ENCODE data around the gene PER3.

The PER3 gene

GRCh38 chr1:7861452-7861851 lies 77.4 kb downstream of the PER3 start:
- DNase-seq (ENCODE audit: low read depth, low spot score), result no peak
- Histone ChIP-seq H3K27me3 (ENCODE audit: insufficient read depth, insufficient read length) (no peaks in the 10 kb centered on the region), H3K4me1 (ENCODE audit: insufficient read depth, insufficient read length) (no peaks in the 10 kb centered on the region), H3K4me3 (ENCODE audit: insufficient read length, low read depth) (no peak overlapping the region), H3K9me3 (ENCODE audit: insufficient read depth, low read length) (no peaks in the 10 kb centered on the region), H3K9ac (ENCODE audit: insufficient read length, low read depth) (no peak overlapping the region), H3K36me3 (ENCODE audit: insufficient read depth, insufficient read length, low read length) (no peaks in the 10 kb centered on the region)
- no peak for TF ChIP-seq SUZ12 (IDR thresholded peaks at IDR 0.05; ENCODE audit: extremely low read depth, insufficient read depth, insufficient read length)
- TF ChIP-seq YY1 (IDR thresholded peaks at IDR 0.05; ENCODE audit: insufficient read depth, insufficient read length), result no peak
- TF ChIP-seq ZNF274 (IDR thresholded peaks at IDR 0.05; ENCODE audit: low read depth, low read length), result no peak

GRCh38 chr1:7862211-7863060 lies 78.3 kb downstream of the PER3 start:
- H3K4me3 ChIP-seq (ENCODE audit: insufficient read length, low read depth), result no peak overlapping the region
- H3K9ac ChIP-seq (ENCODE audit: insufficient read length, low read depth), result no peak overlapping the region
- no peaks in the 10 kb centered on the region for H3K9me3 ChIP-seq (ENCODE audit: insufficient read depth, low read length)
- no peaks in the 10 kb centered on the region for H3K36me3 ChIP-seq (ENCODE audit: insufficient read depth, insufficient read length, low read length)
- H3K27me3 ChIP-seq (ENCODE audit: insufficient read depth, insufficient read length), result no peaks in the 10 kb centered on the region
- DNase-seq (ENCODE audit: low read depth, low spot score), result no peak
- no peaks in the 10 kb centered on the region for H3K4me1 ChIP-seq (ENCODE audit: insufficient read depth, insufficient read length)
- no peak for TF ChIP-seq ZNF274 (IDR thresholded peaks at IDR 0.05; ENCODE audit: low read depth, low read length)
- no peak for TF ChIP-seq SUZ12 (IDR thresholded peaks at IDR 0.05; ENCODE audit: extremely low read depth, insufficient read depth, insufficient read length)
- TF ChIP-seq YY1 (IDR thresholded peaks at IDR 0.05; ENCODE audit: insufficient read depth, insufficient read length), result no peak

- Histone ChIP-seq H3K4me1 (ENCODE audit: insufficient read depth, insufficient read length) (no peaks in the 10 kb centered on the region), H3K9me3 (ENCODE audit: insufficient read depth, low read length) (no peaks in the 10 kb centered on the region)
These were observed 79.8 kb downstream of the PER3 start for GRCh38 chr1:7863756-7864328.

GRCh38 chr1:7865978-7866377 lies 81.9 kb downstream of the PER3 start:
- no peak for DNase-seq (ENCODE audit: low read depth, low spot score)
- H3K36me3 ChIP-seq (ENCODE audit: insufficient read depth, insufficient read length, low read length), result no peaks in the 10 kb centered on the region
- no peak overlapping the region for H3K4me3 ChIP-seq (ENCODE audit: insufficient read length, low read depth)
- H3K4me1 ChIP-seq (ENCODE audit: insufficient read depth, insufficient read length), result no peaks in the 10 kb centered on the region
- TF ChIP-seq YY1 (IDR thresholded peaks at IDR 0.05; ENCODE audit: insufficient read depth, insufficient read length), result no peak
- no peak for TF ChIP-seq SUZ12 (IDR thresholded peaks at IDR 0.05; ENCODE audit: extremely low read depth, insufficient read depth, insufficient read length)
- TF ChIP-seq ZNF274 (IDR thresholded peaks at IDR 0.05; ENCODE audit: low read depth, low read length), result no peak
- H3K9me3 ChIP-seq (ENCODE audit: insufficient read depth, low read length), result no peaks in the 10 kb centered on the region
- H3K9ac ChIP-seq (ENCODE audit: insufficient read length, low read depth), result no peak overlapping the region
- H3K27me3 ChIP-seq (ENCODE audit: insufficient read depth, insufficient read length), result no peaks in the 10 kb centered on the region

More at GRCh38 chr1:7863756-7864328, 79.8 kb downstream of the PER3 start:
- DNase-seq (ENCODE audit: low read depth, low spot score), result no peak
- Histone ChIP-seq H3K9ac (ENCODE audit: insufficient read length, low read depth) (no peak overlapping the region), H3K36me3 (ENCODE audit: insufficient read depth, insufficient read length, low read length) (no peaks in the 10 kb centered on the region), H3K27me3 (ENCODE audit: insufficient read depth, insufficient read length) (no peaks in the 10 kb centered on the region), H3K4me3 (ENCODE audit: insufficient read length, low read depth) (no peak overlapping the region)
- no peak for TF ChIP-seq YY1 (IDR thresholded peaks at IDR 0.05; ENCODE audit: insufficient read depth, insufficient read length)
- no peak for TF ChIP-seq SUZ12 (IDR thresholded peaks at IDR 0.05; ENCODE audit: extremely low read depth, insufficient read depth, insufficient read length)
- no peak for TF ChIP-seq ZNF274 (IDR thresholded peaks at IDR 0.05; ENCODE audit: low read depth, low read length)

- Histone ChIP-seq H3K27me3 (ENCODE audit: insufficient read depth, insufficient read length) (no peaks in the 10 kb centered on the region), H3K4me3 (ENCODE audit: insufficient read length, low read depth) (no peak overlapping the region), H3K9ac (ENCODE audit: insufficient read length, low read depth) (no peak overlapping the region), H3K4me1 (ENCODE audit: insufficient read depth, insufficient read length) (no peaks in the 10 kb centered on the region), H3K9me3 (ENCODE audit: insufficient read depth, low read length) (no peaks in the 10 kb centered on the region), H3K36me3 (ENCODE audit: insufficient read depth, insufficient read length, low read length) (no peaks in the 10 kb centered on the region)
- TF ChIP-seq YY1 (IDR thresholded peaks at IDR 0.05; ENCODE audit: insufficient read depth, insufficient read length), result no peak
- TF ChIP-seq ZNF274 (IDR thresholded peaks at IDR 0.05; ENCODE audit: low read depth, low read length), result no peak
- TF ChIP-seq SUZ12 (IDR thresholded peaks at IDR 0.05; ENCODE audit: extremely low read depth, insufficient read depth, insufficient read length), result no peak
- DNase-seq (ENCODE audit: low read depth, low spot score), result no peak
These were observed 84.1 kb downstream of the PER3 start for GRCh38 chr1:7868070-7868780.

GRCh38 chr1:7869136-7869920 lies 85.2 kb downstream of the PER3 start:
- H3K4me1 ChIP-seq (ENCODE audit: insufficient read depth, insufficient read length), result no peaks in the 10 kb centered on the region
- no peaks in the 10 kb centered on the region for H3K36me3 ChIP-seq (ENCODE audit: insufficient read depth, insufficient read length, low read length)
- no peaks in the 10 kb centered on the region for H3K27me3 ChIP-seq (ENCODE audit: insufficient read depth, insufficient read length)
- H3K9ac ChIP-seq (ENCODE audit: insufficient read length, low read depth), result no peak overlapping the region
- H3K4me3 ChIP-seq (ENCODE audit: insufficient read length, low read depth), result no peak overlapping the region
- H3K9me3 ChIP-seq (ENCODE audit: insufficient read depth, low read length), result no peaks in the 10 kb centered on the region
- no peak for DNase-seq (ENCODE audit: low read depth, low spot score)
- no peak for TF ChIP-seq ZNF274 (IDR thresholded peaks at IDR 0.05; ENCODE audit: low read depth, low read length)
- TF ChIP-seq YY1 (IDR thresholded peaks at IDR 0.05; ENCODE audit: insufficient read depth, insufficient read length), result no peak
- TF ChIP-seq SUZ12 (IDR thresholded peaks at IDR 0.05; ENCODE audit: extremely low read depth, insufficient read depth, insufficient read length), result no peak
